Activated T-helper 1 cell treated with anti-CD3 and anti-CD28 coated beads, Interleukin-12 subunit alpha, Interleukin-12 subunit beta, Interleukin-2, Interleukin-4 antibody, amounts not matched to agents 30 ng/mL and 10 ng/mL and 1 ng/mL, durations not matched to agents 14 hours and 24 hours and 36 hours (primary cell): ENCODE data around the gene MUTYH. TPM values are rescaled to one million over a fixed set of nuclear protein-coding genes. Genes with fewer than 3 reads are reported as not detected.

Experiments used
- DNase-seq: peaks from one replicate; pipeline ENCODE4 v3.0.0; 2021; ENCODE audit warnings: low spot score
- H3K27ac Mint-ChIP-seq: one replicate; pipeline ENCODE4 v1.8.0; 2021; ENCODE audit warnings: mild to moderate bottlenecking, mixed read lengths
- H3K27me3 Mint-ChIP-seq: one replicate; pipeline ENCODE4 v1.8.0; 2022; ENCODE audit warnings: mild to moderate bottlenecking, moderate library complexity, mixed read lengths; ENCODE audit not compliant: insufficient read depth
- H3K36me3 Mint-ChIP-seq: one replicate; pipeline ENCODE4 v1.8.0; 2021; ENCODE audit warnings: low read depth, mixed read lengths
- H3K4me1 Mint-ChIP-seq: one replicate; pipeline ENCODE4 v1.8.0; 2021; ENCODE audit warnings: low read depth, mixed read lengths
- H3K4me3 Mint-ChIP-seq: one replicate; pipeline ENCODE4 v1.8.0; 2021; ENCODE audit warnings: mild to moderate bottlenecking, moderate library complexity, mixed read lengths
- H3K9me3 Mint-ChIP-seq: one replicate; pipeline ENCODE4 v1.8.0; 2021; ENCODE audit warnings: mixed read lengths
- intact Hi-C: fragments of 100-400 bp; cut with micrococcal nuclease; formaldehyde crosslinking; loops from one replicate; pipeline ENCODE4 v1.15.1; 2024
- total RNA-seq: library from RNA; stranded (reverse); gene quantifications from 2 replicates; pipeline ENCODE4 v1.2.3, GENCODE V29; 2022

The MUTYH gene
- total RNA-seq, 1 donor from 2014 or later, result 53.4 TPM

DNA sequence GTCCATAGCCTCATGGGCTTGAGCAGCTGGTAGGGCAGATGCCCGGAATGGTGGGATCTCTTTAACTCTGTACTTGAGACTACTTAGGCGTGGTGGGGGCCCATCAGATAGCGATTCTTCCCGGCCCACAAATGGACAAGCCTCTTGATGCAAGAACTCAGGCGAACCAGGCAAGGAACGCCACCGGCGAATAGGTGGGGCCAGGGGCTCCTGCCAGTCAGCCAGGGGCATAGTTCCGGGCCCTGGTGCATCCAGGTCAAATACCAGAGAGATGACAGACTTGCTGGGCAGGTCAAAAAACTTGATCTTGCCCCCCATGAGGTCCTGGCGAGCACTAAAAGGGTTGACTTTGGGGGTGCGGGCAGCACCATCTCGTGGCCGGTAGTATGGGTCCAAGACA, 4.8 kb upstream of the MUTYH start:
- Mint-ChIP-seq H3K9me3 (no peaks in the 10 kb centered on the region), H3K27me3 (no peaks in the 10 kb centered on the region), H3K27ac (no peak overlapping the region), H3K4me3 (no peak overlapping the region), H3K4me1 (peaks cover 16% of the 10 kb centered on the region), H3K36me3 (peaks cover 30% of the 10 kb centered on the region)
- DNase-seq, result no peak
- intact Hi-C loops, result no loop called here

DNA sequence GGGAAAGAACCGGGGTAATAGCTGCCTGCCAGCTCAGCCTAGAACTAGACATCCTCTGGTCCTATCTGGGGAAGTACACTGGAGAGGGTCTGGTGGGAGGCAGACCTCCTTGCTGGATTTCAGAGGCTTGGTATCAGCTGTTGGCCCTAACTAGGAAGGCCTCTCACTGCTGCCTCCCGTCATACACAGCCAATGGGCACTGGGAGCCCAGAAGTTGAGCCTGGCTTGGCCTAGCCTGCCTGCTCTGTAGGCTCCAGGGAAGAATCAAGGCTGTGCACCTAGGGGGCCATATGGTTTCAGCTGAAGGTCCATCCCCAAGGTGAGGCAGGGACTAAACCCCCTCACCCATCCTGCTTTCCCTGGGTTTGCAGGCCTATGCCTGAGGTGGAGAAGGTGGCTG, 4.3 kb upstream of the MUTYH start:
- H3K4me1 Mint-ChIP-seq, result peaks cover 16% of the 10 kb centered on the region
- no peaks in the 10 kb centered on the region for H3K27me3 Mint-ChIP-seq
- no peaks in the 10 kb centered on the region for H3K9me3 Mint-ChIP-seq
- no peak overlapping the region for H3K4me3 Mint-ChIP-seq
- intact Hi-C loops, result no loop called here
- H3K36me3 Mint-ChIP-seq, result peaks cover 32% of the 10 kb centered on the region
- DNase-seq, result no peak
- H3K27ac Mint-ChIP-seq, result no peak overlapping the region

DNA sequence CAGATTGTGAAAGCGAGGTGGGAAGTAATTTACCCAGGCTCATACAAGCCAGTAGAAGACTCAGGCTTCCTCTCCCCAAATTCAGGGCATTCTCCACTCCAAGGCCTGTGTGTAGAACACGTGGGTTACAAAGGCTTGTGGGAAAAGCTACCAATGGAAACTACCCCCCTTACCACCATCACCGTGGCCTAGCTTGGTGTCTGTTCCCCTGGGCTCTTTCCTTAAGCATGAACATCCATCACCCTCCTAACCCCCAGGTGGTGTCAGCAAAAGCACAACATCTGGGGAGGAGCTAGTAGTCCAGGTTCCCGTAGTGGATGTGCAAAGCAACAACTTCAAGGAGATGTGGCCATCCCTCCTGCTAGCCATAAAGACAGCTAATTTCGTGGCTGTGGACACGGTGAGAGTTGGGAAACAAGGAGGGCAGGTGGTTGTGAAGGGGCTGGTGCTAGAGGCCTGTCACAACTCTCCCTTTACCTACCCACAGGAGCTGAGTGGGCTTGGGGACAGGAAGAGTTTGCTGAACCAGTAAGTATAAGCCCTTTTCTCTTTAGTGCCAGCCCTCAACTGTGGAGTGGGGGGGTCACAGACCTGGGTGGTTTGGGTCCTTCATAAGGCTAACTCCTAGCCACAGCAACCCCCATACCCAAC, 701 bp upstream of the MUTYH start:
- intact Hi-C loops, result loop anchor here (1.0 kb wide), 7 partner anchors 15 to 355 kb away; partner anchors contain the start of genes AKR1A1, CCDC163, EIF2B3 and HPDL
- no peaks in the 10 kb centered on the region for H3K27me3 Mint-ChIP-seq
- peaks cover 46% of the 10 kb centered on the region for H3K36me3 Mint-ChIP-seq

DNA sequence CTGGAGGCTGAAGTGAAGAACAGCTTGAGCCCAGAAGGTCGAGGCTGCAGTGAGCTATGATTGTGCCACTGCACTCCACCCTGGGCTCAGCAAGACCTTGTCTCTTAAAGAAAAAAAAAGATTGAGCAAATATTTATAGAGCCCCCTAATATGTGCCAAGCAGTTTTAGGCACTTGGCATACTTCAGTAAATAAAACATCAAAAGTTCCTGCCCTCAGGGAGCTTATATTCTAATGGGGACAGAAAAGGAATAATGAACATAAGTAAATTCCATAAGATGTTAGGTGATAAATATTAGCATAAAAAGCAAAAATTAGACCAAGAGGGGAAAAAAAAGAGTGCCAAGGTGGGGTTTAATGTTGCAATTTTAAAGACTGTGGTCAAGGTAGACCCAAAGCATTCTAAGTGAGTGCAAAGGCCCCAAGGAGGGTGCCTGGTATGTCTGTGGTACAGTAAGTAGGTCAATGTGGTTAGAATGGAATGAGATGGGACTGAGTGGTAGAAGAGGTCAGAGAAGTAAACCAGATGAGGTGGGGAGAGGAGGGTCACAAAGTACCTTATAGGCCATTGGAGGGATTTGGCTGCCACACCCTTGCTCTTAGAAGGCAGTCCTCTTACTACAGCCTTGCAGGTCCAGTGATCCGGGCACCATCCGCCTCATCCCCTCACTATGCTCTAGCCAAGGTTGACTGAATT, 2.5 kb downstream of the MUTYH start:
- Mint-ChIP-seq H3K9me3 (no peaks in the 10 kb centered on the region), H3K4me1 (peaks cover 49% of the 10 kb centered on the region), H3K27ac (peak overlapping the region; percentile 13), H3K27me3 (no peaks in the 10 kb centered on the region), H3K36me3 (peaks cover 35% of the 10 kb centered on the region), H3K4me3 (peak overlapping the region; percentile 67)
- intact Hi-C loops, result no loop called here
- DNase-seq, result no peak

More for the DNA sequence above, 701 bp upstream of the MUTYH start:
- no peaks in the 10 kb centered on the region for H3K9me3 Mint-ChIP-seq
- H3K4me1 Mint-ChIP-seq, result peaks cover 39% of the 10 kb centered on the region
- peak overlapping the region; percentile 99 for H3K4me3 Mint-ChIP-seq
- H3K27ac Mint-ChIP-seq, result peak overlapping the region; percentile 100
- no peak for DNase-seq

DNA sequence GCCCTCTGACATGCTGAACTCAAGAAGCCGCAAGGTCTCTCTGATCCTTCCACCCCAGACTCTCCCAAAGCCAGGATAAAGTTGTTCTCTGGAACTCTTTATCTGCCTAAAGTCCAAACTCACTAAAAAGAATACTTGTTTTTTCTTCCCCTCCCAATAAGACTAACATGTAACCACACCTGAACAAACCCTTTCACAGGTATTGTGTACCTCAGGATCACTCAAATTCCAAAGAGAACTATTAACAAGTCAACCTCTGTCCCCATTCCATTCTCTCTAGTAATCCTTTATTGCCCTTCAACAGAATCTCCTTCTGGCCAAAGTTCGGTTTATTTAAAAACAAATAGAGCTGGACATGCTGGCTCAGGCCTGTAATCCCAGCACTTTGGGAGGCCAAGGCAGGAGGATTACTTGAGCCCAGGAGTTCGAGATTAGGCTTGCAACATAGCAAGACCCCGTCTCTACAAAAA, 4.3 kb downstream of the MUTYH start:
- no peaks in the 10 kb centered on the region for H3K27me3 Mint-ChIP-seq
- no peak overlapping the region for H3K27ac Mint-ChIP-seq
- no peak overlapping the region for H3K4me3 Mint-ChIP-seq
- H3K9me3 Mint-ChIP-seq, result no peaks in the 10 kb centered on the region
- peaks cover 33% of the 10 kb centered on the region for H3K4me1 Mint-ChIP-seq
- intact Hi-C loops, result no loop called here
- H3K36me3 Mint-ChIP-seq, result peaks cover 25% of the 10 kb centered on the region
- no peak for DNase-seq

DNA sequence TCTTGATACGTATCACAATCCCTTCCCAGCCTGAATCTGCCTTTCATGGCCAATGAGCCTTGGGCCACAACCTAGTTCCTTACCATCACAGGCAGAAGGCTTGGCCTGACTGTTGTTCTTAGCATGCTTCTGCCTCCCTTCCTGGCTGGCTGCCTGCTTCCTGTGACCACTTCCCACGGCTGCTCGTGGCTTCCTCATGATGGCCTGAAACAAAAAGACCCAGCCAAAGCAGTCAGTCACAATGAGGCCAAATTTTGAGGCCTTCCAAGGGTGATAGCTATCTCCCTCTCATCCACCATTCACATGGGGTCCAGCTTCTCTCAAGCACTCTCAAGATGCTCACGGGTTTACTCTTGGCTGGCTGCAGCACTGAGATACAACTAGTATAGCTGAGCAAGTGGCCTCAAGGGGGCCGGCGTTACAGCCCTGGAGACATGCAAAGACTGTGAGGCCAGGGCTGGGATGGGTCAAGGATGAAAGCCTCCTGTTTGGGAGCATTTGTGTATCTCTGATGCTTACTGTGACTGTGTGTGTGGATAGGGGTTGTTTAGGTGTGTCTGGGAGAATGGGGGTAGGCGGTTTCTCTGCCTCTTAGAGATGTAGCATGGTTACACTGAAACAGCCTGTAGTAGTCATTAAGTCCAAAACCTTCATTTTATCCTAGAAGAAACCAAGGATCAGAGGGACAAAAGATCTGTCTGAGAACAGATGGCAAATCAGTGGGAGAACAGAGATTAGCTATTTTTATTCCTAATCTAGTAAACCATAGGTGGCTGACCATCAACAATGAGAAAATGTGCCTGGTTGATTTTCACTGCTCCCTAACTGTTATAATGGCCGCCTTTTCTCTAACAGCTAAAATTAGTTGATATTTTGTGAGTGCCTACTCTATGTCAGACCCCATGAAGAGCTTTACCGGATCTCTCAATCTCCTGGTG, 5.7 kb downstream of the MUTYH start:
- Mint-ChIP-seq H3K27ac (peak overlapping the region; percentile 42), H3K36me3 (peaks cover 24% of the 10 kb centered on the region), H3K4me1 (peaks cover 34% of the 10 kb centered on the region), H3K27me3 (no peaks in the 10 kb centered on the region), H3K4me3 (no peak overlapping the region), H3K9me3 (no peaks in the 10 kb centered on the region)
- no peak for DNase-seq
- intact Hi-C loops, result no loop called here

DNA sequence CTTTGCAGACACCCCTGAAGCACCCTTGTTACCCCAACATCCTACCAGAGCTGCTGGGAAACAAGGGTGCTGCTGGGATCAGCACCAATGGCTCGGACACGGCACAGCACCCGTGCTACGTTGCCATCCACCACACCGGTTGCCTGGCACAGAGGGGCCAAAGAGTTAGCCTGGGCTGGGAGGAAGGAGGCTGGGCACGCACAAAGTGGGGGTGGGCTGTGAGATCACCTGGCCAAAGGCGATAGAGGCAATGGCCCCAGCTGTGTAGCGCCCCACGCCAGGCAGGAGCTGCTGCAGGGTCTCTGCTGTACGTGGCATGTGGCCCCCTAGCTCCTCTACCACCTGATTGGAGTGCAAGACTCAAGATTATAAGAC, 7.9 kb downstream of the MUTYH start:
- intact Hi-C loops, result no loop called here
- Mint-ChIP-seq H3K4me1 (peaks cover 32% of the 10 kb centered on the region), H3K9me3 (no peaks in the 10 kb centered on the region), H3K4me3 (no peak overlapping the region), H3K36me3 (peaks cover 17% of the 10 kb centered on the region), H3K27me3 (no peaks in the 10 kb centered on the region), H3K27ac (no peak overlapping the region)
- DNase-seq, result no peak

DNA sequence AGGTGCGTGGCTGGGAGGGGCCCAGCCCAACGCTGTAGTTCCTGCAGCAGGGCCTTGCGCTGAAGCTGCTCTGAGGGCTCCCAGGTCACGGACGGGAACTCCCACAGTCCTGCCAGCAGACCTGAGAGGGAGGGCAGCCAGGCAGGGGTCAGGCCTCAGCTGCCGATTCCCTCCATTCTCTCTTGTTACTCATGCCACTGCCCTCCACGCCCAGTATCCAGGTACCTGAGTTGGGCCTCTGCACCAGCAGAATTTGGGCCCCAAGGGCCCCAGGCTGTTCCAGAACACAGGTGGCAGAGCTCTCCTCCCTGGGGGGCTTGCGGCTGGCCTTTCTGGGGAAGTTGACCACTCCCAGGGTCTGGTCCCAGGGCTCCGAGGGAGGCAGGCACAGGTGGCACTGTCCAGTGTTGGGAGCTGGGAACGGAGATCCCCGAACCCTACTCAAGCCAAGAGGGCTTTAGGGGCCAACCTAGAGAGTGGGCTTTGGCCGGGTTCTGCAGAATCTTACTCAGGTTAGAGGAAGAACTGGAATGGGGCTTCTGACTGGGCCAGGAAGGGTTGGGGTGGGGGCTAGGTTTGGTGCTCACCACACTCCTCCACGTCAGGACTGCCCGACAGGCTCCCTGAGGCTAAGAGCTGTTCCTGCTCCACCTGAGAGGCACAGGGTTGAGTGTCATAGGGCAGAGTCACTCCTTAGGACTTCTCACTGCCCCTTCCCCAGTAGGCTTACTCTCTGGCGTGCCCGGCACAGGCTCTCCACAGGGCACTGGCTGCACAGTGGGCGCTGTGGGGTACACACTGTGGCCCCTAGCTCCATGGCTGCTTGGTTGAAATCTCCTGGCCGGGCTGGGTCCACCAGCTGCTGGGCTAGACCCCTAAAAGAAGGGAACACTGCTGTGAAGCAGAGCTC, 8.5 kb downstream of the MUTYH start:
- peaks cover 28% of the 10 kb centered on the region for H3K4me1 Mint-ChIP-seq
- H3K4me3 Mint-ChIP-seq, result no peak overlapping the region
- H3K9me3 Mint-ChIP-seq, result no peaks in the 10 kb centered on the region
- DNase-seq, result no peak
- intact Hi-C loops, result no loop called here
- H3K27me3 Mint-ChIP-seq, result no peaks in the 10 kb centered on the region
- H3K27ac Mint-ChIP-seq, result no peak overlapping the region
- peaks cover 14% of the 10 kb centered on the region for H3K36me3 Mint-ChIP-seq

DNA sequence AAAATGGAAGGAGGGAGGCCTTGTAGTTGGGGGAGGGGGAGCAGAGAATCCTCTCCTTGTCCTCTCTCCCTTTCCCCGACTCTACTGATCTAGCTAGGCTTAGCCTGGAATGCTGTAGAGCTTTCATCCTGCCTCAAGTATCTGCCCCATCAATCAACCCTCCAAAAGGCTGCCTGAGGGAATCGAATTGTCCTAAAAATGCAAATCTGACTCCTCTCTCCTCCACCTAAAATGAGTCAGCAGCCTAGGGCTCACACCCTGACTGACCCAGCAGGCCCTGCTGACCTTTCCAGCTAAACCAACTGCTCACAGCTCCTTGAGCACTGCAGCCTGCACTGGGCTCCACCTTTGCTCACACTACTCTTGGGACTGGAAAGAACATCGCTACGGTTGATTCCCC, 10.8 kb downstream of the MUTYH start:
- intact Hi-C loops, result no loop called here
- Mint-ChIP-seq H3K27me3 (no peaks in the 10 kb centered on the region), H3K36me3 (peaks cover 12% of the 10 kb centered on the region), H3K27ac (peak overlapping the region; percentile 56), H3K4me3 (peak overlapping the region; percentile 64), H3K4me1 (peaks cover 22% of the 10 kb centered on the region), H3K9me3 (no peaks in the 10 kb centered on the region)
- no peak for DNase-seq

DNA sequence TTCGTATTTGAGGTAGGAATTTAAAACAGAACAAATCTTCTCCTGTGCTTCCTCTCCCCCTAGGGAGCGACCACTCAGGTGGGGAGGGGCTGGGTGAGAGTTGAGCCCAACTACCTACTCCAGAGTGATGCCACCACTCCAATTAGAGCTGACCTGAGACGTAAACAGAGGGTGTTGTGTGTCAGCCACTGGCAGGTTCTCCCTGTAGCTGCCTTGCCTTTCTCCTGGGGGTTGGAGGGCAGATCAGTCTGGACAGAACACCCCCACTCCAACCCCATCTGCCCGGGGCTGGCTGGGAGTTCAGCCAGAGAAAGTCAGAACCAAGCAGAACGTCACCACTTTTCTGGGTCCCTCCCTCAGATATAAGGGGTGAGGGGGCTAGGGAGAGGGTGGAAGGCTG, 11.6 kb downstream of the MUTYH start:
- Mint-ChIP-seq H3K4me3 (peak overlapping the region; percentile 63), H3K36me3 (peaks cover 10% of the 10 kb centered on the region), H3K4me1 (peaks cover 15% of the 10 kb centered on the region), H3K27me3 (no peaks in the 10 kb centered on the region), H3K9me3 (no peaks in the 10 kb centered on the region), H3K27ac (no peak overlapping the region)
- intact Hi-C loops, result no loop called here
- no peak for DNase-seq

DNA sequence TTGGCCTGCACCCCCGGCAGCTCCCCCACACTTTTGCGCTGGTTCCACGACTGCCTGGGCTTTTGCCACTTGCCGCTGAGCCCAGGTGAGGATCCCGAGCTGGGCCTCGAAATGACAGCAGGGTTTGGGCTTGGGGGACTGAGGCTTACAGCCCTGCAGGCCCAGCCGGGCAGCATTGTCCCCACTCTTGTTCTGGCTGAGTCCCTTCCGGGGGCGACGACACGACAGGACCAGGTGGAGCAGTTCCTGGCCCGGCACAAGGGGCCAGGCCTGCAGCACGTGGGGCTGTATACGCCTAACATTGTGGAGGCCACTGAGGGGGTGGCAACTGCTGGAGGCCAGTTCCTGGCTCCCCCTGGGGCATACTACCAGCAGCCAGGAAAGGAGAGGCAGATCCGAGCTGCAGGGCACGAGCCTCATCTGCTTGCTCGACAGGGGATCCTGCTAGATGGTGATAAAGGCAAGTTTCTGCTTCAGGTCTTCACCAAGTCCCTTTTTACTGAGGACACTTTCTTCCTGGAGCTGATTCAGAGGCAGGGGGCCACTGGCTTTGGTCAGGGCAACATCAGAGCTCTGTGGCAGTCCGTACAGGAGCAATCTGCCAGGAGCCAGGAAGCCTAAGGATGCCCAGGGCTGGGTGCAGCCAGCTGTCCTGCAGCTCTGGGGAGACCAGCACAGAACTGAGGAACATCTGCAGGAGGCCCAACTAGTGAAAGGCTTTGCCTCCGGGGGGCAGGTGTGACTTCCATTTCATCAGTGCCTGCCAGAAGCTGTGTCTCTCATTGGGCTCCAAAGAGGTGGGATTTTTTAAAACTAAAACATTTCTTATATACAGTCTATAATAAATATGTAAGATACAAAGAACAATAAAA, 12.4 kb downstream of the MUTYH start:
- Mint-ChIP-seq H3K27ac (peak overlapping the region; percentile 63), H3K27me3 (no peaks in the 10 kb centered on the region), H3K4me3 (peak overlapping the region; percentile 80), H3K36me3 (peaks cover 10% of the 10 kb centered on the region), H3K4me1 (peaks cover 15% of the 10 kb centered on the region), H3K9me3 (no peaks in the 10 kb centered on the region)
- no peak for DNase-seq
- intact Hi-C loops, result no loop called here
